Left forelimb (tissue), 1 donor: ENCODE data around the gene CHST11.
"Not testable (repeated sequence)": the region's sequence is repeated elsewhere in the genome, so short reads cannot be mapped to it uniquely, and the experiment has no call there.

Experiments
- DNase-seq: peaks from one replicate; pipeline ENCODE4 v3.0.0-alpha.2; 2018; ENCODE audit warnings: low spot score

CHST11 gene

GRCh38 chr12:104566244-104566993 lies 109.7 kb downstream of the CHST11 start:
- DNase-seq: no peak

- no peak for DNase-seq
These were observed 111.2 kb downstream of the CHST11 start for GRCh38 chr12:104567832-104568486.

- DNase-seq: no peak
These were observed 111.7 kb downstream of the CHST11 start for GRCh38 chr12:104568487-104568868.

GRCh38 chr12:104568935-104569334 lies 112.2 kb downstream of the CHST11 start:
- no peak for DNase-seq

- no peak for DNase-seq
These were observed 112.8 kb downstream of the CHST11 start for GRCh38 chr12:104569346-104570173.

GRCh38 chr12:104570174-104570907 lies 113.6 kb downstream of the CHST11 start:
- DNase-seq: no peak

- no peak for DNase-seq
These were observed 114.6 kb downstream of the CHST11 start for GRCh38 chr12:104571328-104571727.

- DNase-seq: not testable (repeated sequence)
These were observed 117.6 kb downstream of the CHST11 start for GRCh38 chr12:104574353-104574752.

- not testable (repeated sequence) for DNase-seq
These were observed 118.0 kb downstream of the CHST11 start for GRCh38 chr12:104574758-104575157.

- DNase-seq: no peak
These were observed 118.9 kb downstream of the CHST11 start for GRCh38 chr12:104575442-104576186.

GRCh38 chr12:104576187-104576778 lies 119.5 kb downstream of the CHST11 start:
- no peak for DNase-seq

GRCh38 chr12:104576980-104577580 lies 120.3 kb downstream of the CHST11 start:
- DNase-seq: no peak

GRCh38 chr12:104577581-104577981 lies 120.8 kb downstream of the CHST11 start:
- no peak for DNase-seq

- DNase-seq: no peak
These were observed 121.7 kb downstream of the CHST11 start for GRCh38 chr12:104578453-104578852.

- DNase-seq: no peak
These were observed 123.2 kb downstream of the CHST11 start for GRCh38 chr12:104579718-104580495.

- DNase-seq: no peak
These were observed 124.3 kb downstream of the CHST11 start for GRCh38 chr12:104581005-104581570.

- DNase-seq: no peak
These were observed 126.0 kb downstream of the CHST11 start for GRCh38 chr12:104582739-104583138.

GRCh38 chr12:104583301-104583700 lies 126.6 kb downstream of the CHST11 start:
- DNase-seq: no peak

GRCh38 chr12:104585448-104586055 lies 128.8 kb downstream of the CHST11 start:
- DNase-seq: no peak
